HG02884 (cell line): Measurements from ENCODE around the gene APOB.

Source experiments
- ATAC-seq: cut with Tn5 transposase; IDR thresholded peaks from one replicate; pipeline ENCODE4 v1.9.1; 2021; ENCODE audit warnings: mild to moderate bottlenecking, moderate library complexity; ENCODE audit not compliant: unreplicated experiment

Gene APOB

DNA sequence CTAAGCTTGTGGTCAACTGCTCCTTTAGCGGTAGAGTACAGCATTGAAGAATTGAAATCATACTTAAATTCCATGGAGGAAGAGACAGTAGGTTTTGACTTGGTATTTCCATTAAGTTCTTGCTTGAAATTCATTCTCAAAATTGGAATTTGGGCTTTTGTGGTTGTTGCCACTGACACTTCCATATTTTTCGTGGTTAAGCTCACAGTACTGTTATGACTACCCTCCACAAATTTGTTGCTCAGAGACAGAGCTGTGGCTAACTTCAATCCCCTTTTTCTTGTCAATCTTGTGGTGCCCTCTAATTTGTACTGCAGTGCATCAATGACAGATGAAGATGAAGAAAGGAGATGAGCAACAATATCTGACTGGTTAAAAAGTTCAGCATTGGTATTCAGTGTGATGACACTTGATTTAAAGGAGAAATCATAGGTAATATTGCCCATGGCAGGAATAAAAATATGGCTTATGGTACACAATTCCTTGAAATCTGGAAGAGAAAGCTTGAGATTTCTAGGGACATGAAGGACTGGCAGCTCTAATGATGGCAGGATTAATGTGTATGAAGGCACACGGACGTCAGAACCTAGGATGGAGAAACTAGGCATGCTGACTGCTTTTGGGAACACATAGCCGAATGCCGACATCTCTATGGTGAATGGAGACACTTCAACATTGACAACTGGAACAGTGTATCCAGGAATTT is 37.3 kb downstream of the APOB start:
- no peak for ATAC-seq

DNA sequence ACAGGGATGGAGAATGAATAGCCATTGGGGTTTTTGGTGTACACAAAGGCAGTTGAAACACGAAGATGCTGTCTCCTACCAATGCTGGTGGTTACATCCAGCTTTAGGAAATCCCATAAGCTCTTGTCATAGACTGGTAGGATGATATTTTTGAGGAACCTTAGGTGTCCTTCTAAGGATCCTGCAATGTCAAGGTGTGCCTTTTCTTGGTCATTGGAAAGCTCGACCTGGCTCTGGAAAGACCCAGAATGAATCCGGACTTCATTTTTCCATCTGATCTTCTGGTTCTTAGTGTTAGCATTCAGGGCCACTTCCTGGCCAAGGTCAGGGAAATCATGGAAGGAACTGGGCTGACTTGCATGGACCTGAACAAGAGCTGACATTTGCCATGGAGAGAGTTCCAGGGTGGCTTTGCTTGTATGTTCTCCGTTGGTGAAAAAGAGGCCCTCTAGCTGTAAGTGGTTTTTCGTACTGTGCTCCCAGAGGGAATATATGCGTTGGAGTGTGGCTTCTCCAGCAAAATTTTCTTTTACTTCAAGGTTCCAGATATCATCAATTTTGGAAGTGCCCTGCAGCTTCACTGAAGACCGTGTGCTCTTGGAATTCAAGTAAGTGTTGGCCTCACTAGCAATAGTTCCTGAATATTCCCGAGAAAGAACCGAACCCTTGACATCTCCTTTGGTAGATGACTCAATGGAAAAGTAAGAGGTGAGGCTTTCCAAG is 38.0 kb downstream of the APOB start:
- no peak for ATAC-seq

DNA sequence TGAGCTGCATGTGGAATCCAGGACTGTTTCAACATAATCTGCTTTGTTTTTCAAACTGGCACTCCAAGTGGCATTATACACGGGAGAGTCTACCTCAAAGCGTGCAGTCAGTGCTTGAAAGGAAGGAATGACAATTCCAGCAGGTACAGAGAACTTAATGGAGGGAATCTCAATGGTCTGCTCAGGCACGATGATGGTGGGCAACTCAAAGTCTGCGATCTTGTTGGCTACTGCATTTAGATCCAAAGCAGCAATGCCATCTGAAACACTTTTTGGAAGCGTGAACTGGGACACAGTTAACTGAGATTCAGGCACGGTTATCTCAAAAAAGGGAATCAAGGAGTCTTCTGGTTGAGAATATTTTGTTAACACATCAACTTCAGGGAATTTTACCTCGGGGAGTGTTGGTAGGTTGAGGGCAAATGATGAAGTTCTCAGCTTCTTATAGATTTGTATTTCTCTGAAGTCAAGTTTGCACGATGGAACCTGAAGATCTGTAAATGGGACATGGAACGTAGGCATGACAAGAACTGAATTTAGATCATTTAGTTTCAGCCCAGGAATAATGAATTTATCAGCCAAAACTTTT is 38.7 kb downstream of the APOB start:
- ATAC-seq: no peak

DNA sequence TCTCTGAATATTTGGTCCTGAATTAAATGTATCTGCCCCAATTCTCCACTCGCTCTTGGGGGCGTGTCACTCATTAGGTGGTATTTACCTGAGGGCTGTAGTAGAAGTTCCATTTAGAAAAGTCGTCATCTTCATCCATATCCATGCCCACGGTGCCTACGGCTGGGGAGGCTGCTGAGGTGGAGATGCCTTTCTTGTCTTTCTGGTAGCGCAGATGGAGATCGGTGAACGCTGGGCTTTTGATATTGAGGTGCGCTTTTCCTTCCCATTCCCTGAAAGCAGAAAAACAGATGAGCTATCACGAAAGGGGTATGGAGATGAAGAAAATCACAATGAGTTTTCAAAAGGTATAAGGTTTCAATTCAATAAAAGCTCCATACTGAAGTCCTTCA is 39.7 kb downstream of the APOB start:
- ATAC-seq: no peak

DNA sequence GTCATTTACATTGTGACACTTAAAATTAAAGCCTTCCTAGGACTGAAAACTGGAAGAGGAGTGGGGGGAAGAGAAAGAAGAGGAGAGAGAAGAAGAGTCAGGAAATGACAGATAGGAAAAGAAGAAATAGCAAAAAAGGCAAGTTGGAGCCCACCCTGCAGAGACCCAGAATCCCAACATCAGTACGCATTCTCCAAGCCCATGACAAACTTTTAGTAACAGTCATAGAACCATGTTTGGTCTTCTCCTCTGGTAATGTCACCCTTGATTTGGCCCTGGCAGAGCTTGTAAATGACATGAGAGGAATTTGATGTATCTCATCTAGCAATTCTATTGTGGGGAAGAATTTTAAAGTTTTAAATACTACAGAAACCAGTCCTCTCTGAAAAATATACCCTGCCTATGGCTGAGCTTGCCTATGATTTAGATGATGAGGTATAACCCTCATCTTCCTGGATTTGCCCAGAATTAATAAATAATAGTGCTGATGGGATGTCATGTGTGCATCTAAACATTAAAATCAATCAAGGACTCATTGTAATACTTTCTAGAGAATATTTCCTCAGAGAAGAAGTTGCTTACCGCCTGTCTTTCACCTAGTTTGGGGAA is 40.2 kb downstream of the APOB start:
- ATAC-seq: no peak

DNA sequence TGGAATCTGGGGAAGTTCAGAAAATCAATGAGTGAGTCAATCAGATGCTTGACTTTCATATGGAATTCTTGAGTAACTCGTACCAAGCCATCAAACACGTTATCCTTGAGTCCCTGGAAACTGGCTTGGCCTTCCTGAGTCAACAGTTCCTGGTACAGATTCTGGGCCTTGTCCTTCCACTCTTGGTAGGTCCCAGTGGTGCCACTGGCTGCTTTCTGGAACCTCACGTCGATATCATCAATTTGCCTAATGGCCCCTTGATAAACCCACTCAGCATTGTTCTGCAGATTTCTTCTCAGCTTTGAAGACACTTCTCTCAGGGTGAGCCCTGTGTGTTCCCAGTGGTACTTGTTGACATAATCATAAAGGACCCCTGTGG is 41.1 kb downstream of the APOB start:
- ATAC-seq: no peak

DNA sequence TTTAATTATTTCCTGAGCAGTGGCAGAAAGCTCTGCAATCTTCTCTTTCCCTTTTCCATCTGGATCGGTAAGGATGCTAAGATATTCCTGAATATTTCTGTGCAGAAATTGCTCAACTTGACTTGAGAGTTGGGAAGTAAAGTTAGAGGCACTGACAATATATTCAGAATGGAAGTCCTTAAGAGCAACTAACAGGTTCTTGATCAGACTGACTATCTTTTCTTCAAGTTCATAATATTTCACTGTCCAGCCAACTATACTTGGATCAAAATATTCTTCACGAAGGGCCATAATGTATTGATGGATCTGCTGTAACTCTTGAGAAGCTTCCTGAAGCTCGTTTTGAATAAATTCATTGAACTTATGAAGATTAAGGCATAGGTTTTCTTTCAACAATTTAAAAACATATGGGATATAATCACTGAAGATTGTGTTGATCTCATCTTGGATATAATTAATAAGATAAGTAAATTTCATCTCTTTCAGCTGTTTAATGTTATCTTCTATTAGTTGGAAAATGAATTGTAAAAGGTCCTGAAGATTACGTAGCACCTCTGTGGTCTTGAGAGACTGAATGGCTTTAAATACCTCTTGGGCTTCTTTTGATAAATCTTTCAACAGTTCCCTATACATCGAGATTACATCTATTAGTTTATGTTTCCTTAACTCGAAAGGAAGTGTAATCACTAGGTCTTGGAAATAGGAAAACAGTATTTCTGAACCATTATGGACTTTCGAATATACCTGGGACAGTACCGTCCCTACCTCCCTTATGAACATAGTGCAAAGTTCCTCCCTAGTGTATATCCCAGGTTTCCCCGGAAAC is 41.7 kb downstream of the APOB start:
- no peak for ATAC-seq

DNA sequence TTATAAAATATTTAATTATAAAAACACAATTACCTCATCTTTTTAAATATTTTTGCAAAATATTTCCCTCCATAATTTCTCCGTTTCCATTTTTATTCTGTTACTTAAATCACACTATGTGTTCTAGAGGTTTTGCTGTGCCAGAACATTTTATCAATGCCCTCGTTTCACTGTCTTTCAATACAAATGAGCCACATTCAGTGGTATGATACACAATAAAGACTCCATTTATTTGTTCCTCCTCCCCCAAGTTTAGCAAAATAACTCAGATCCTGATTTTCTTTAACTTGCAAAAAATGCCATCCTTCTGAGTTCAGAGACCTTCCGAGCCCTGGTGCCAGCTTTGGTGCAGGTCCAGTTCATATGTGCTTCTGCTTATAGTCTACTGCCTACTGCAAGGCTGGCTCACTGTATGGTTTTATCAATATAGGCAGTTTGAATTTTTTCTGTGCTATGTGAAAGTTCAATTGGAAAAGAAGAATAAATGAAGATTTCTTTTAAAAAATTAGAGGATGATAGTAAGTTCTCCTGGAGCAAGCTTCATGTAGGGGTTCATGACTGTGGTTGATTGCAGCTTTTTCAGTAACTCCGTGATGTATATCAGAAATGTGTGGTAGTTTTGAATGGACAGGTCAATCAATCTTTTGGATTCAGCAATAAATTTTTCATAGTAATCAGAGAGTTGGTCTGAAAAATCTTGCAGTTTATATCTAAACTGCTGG is 42.5 kb downstream of the APOB start:
- no peak for ATAC-seq

DNA sequence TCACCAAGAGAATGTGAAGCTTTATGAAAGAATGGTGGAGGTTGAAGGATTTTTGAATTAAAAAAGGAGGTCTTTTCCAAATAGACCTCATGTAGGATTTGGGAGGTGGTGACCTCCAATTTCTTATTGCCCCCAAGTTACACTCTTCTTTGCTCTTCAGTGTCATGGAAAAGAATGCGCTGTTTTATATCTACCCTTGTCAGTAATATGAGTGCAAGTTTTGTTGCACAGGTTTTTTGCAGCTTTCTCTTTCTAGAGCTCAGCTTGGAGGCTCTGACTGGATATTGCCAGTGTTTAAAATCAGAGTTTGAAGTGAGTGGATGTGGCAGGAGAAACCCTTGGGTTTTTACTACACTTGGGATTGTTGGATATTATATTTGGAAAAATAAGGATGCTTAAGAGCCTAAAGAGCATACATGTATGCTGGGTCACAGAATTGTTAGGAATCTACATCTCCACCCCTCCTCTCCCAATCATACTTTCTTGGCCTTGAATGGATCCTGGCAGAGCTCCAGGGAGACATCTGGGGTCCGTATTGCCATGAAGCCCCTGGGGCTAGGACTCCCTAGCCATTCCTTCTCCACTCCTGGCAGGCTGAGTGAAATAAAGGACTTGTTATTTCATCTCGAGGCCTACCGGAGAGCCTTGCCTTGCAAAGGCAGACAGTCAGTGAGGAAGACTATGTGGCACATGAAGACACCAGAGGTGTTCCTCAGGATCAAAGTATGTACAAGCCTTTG is 43.8 kb downstream of the APOB start:
- no peak for ATAC-seq

DNA sequence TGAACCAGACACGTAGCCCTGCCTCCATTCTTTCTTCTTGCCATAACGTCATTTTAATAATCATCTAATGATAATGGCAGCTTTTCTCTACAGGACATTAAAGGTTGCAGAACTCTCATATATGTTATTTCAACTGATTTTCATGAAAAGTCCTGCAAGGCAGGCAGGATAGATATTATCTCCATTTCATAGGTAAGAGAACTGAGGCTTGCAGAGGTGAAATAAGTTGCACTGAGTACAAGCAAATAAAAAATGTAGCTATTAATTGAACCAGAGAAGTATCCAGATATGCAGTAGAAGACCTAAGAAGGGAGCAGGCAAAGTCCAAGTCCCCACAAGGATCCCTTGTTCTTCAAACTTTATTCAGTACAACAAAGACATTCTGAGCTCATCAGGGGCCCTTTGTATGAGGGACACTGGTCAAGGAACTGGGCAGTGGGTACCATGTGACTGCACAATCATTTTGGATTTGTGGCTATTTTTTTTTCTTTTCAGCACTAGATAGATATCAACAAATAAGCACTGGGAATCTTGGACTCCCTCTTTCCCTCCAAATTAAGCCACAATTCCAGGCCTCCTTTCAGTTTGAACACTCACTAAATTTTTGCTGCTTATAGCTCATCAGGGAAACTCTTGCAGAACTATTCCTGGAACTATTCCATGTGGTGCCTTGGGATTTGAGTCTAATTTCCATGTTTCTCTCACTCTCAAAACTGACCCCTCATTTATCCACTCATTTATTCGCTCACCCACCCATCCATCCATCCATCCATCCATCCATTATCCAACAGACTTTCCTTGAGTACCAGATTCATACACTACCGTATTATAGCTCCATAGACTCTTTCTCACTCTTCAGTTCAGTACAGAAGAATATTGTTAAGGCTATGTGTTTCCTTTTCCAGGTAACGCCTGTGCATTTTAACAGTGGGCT is 44.6 kb downstream of the APOB start:
- ATAC-seq: no peak

DNA sequence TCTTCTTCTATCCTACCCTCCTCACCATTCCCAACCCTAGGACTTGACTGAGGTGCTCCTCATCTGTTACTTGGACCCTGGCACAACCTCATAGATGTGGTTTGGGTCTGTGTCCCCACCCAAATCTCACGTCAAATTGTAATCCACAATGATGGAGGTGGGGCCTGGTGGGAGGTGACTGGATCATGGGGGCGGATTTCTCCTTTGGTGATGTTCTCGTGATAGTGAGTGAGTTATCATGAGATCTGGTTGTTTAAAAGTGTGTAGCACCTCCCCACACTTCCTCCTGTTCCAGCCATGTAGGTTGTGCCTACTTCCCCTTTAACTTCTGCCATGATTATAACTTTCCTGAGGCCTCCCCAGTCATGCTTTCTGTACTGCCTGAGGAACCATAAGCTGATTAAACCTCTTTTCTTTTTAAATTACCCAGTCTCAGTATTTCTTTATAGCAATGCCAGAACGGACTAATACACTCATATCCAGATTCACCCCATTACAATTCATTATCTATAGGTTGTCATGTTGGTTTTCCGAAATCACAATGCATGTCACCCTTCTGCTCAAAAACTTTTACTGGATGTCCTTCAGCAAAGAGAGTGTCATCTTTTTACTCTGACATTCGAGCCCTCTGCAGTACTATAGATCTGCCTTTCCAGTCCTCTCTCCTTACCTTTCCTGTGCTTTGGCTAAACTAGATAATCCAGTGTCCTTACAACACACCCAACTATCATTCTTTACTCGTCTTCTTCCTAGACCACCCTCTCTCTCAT is 45.7 kb downstream of the APOB start:
- ATAC-seq: no peak

DNA sequence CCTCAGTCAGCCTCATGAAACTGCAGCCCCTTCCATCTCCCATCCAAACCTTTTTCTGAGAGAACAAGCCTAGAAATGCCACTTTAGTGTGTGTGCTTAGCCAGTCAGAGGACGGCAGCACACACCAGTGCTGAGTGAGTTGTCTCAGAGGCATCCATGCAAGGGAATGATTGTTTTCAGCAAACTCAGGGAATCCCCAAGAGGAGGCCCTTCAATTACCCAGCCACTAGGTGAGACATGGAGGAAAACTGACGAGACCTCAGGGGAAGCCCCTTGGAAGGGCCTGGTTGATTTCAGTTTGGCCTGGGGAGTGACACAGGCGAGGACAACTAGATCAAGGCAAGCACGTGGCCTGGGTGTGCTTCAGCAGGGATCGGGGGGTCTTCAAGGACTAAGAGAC is 49.7 kb downstream of the APOB start:
- peak; percentile 66 for ATAC-seq

DNA sequence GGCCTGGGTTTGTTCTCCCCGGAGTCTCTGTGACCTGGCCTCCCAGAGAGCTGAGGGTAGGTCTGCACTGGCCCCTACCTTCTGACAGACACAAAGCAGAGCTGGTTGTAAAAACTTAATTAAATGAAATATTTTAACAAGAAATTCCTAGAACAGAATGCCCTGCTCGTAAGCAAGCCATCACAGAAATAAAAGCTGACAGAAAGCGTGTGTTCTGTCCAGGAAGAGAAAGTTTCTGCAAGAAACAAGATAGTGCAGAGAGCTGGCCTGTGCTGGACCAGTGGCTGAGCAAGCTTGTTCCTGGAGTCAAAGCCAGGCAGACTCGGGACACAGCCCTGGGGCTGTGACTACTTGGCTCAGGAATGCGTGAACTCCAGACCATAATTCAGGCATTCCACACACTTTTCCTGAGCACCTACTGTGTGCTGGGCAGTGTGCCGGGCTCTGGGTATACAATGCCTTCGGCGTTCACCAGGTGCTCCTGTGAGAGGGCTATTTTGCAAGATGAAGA is 51.6 kb downstream of the APOB start:
- no peak for ATAC-seq

DNA sequence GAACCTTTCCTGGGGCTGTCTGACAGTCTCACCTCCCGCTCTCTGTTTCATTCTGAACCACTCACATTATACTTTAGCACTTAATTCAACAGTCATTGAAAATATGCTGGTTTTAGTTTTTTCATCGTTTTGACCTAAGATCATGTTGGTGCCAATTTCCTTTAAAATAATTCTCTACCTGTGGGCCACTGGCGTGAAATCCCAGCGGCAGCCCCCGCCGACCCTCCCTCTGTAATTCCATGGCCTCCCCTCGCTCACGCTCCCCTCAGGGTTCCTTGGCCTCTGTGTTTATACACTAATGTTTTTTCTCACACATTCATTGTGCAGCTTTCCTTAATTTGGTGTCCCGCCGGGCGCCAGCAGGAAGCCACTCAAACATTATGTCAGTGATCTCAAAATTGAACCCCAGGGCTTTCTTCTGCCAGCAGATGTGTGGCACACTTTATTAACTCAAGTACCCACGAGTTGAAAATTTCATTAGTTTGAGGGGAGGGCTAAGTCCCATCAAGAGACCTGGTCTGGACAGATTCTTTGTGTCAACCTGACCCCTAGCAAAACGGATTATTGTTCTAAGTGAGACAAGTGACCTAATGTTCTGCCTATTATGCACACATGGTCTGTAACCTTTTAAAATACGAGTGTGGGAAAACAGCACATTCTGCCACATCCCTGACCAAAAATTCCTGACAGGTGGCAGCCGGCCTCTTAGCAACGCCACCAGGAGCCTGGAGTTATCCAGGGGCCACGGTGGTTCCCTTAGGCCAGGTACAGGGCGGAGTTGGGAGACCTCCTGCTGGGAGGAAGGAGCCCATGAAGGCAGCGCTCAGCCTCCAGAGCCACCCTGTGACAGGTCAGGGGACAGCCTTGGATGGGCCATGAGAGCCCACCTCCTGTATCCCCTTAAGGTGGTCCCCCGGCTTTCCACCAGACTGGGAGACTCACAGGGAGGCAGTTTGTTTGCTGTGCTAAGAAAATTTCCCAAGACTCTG is 53.1 kb downstream of the APOB start:
- no peak for ATAC-seq

DNA sequence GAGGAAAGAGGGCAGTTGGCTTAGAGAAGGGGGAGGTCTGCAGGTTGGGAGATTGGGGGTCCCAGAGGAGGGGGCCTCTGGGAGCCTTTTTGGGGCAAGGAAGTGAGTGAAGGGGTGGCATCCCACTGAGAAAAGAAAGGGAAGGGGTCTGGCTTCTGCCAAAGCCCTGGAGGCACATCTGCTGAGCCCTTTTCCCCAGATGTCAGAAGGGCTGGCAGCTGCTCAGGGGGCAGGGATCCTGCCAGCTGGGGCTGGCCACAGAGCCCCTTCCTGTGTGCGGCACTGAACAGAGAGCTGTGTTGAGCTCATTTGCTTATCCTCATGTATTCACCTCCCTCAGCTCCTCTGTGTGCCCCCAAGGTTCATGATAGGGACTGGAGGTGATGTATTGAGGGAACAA is 54.5 kb downstream of the APOB start:
- no peak for ATAC-seq

DNA sequence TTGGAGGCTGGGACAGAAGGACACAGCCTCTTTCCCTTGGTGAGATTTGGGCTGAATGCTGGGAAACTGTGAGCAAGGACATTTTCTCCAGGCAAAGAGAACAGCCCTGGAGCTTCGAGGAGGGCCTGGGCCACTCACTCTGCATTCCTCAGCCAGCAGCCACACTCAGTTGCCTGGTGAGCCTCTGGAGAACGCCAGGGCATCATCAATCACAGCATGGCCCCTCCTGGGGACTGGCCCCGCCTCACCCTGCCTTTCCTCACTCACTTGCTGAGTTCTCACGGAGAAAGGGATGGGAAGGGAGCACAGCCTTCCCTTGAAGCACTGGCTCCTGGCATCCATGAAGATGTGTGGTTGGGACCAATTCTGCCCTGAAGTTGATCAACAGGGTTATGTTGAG is 55.0 kb downstream of the APOB start:
- no peak for ATAC-seq
